HG02571 (cell line): Measurements from ENCODE around the gene DPM1.
"Not testable (repeated sequence)": the region's sequence is repeated elsewhere in the genome, so short reads cannot be mapped to it uniquely, and the experiment has no call there.

ENCODE experiments used
- ATAC-seq: cut with Tn5 transposase; IDR thresholded peaks from one replicate; pipeline ENCODE4 v1.9.1; 2021; ENCODE audit warnings: mild to moderate bottlenecking, moderate library complexity; ENCODE audit not compliant: unreplicated experiment

The DPM1 gene

DNA sequence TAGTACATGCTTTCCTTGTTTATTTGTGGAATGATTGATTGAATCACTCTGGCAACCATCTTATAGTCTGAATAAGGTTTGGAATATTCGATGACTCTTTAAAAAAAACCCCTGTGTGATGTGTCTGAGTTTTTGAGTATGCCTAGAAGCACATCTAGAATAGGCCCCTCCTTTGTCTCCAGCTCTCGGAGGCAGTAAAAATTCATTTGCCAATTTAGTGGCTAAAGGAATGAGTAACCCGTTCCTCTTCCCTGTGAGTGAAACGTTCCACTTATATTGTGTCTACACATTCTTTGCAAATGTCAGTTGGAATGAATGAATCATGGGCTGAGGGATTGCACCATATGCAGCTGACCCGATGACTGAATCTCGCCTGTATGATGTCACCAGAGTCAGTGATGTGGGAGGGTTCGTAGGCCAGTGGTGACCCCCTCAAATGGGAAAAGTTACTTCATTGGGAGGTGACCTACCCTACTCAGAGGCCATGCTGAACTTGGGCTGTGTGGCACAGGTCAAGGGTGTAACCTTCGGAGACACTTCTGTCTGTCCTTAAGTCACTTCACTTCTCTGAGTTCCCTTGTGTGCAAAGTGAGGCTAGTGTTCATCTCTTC lies 21.8 kb upstream of the DPM1 start:
- no peak for ATAC-seq

DNA sequence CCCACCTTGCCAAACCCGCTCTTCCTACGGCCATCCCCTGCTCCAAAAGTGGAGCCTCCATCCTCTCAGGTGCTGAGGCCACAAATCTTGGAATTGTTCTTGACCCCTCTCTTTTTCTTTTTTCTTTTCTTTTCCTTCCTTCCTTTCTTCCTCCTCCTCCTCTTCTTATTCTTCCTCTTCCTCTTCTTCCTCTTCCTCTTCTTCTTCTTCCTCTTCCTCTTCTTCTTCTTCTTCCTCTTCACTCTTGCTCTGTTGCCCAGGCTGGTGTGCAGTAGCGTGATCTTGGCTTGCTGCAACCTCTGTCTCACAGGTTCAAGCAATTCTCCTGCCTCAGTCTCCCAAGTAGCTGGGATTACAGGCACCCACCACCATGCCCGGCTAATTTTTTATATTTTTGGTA lies 20.2 kb upstream of the DPM1 start:
- not testable (repeated sequence) for ATAC-seq

DNA sequence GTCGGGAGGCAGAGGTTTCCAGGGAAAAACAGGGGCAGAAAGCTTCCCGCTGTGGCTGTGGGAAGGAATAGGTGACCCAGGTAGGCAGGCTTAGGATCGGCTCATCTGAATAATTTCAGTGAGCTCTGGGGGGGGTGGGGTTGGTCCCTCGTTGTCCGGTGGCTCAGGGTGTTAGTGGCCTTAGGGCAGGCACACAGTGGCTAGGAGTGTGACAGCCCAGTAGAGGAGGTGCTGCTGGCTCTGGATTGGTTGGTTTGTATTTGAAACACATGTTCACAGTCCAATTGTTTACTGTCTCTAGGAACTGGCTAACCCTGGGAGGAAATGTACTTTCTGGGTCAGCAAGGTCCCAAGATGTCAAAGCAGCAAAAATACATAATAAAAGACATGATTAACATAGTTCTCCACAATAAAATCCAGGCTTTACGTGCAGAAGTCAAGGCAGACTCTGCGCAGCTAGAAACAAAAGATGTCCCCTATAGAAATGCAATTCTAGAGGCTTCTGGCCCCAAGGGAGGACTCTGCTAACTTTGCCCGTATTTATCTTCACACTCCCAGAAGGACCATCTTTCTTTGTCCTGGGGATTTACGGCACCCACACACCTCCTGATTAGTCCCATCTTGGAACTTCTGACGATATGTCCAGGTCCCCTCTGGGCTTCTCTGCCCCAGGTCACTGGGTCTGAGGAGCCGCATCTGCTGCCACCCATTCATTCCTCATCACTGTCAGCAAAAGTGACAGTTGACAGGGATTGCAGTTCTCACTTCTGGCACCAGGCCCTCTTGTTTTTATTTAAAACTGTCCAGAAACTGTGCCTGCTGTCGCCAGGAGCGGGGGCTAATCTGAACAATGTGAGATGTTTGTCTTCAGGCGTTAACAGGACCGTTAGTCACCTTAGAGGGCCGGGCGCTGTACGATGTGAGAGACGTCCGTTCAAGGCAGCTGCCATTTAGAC lies 19.0 kb upstream of the DPM1 start:
- no peak for ATAC-seq

DNA sequence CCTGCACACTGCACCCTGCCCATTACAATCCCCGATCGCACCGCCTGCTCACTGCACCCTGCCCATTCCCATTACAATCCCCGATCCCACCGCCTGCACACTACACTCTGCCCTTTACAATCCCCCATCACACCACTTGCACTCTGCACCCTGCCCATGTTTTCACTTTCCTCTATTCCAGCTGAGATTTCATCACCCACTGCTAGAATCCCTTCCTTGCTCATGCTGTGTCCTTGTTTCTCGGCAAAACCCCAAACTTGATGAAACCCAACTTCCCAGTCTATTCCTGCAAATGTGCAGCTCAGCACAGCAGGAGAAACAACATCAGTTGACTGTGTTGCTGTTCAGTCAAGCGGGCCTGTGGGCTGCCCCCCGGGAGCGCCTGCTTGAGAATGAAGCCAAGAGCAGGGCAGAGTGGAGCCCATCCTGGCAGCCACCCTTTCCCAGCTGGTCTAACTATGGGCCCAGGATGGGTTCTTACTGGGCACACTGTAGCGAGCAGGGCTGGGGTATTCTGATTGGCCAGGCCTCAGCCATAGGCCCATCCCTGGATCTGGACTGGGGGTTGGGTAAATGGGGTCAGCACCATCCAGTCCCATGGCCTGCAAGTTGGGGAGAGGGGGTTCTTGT lies 17.5 kb upstream of the DPM1 start:
- ATAC-seq: no peak

DNA sequence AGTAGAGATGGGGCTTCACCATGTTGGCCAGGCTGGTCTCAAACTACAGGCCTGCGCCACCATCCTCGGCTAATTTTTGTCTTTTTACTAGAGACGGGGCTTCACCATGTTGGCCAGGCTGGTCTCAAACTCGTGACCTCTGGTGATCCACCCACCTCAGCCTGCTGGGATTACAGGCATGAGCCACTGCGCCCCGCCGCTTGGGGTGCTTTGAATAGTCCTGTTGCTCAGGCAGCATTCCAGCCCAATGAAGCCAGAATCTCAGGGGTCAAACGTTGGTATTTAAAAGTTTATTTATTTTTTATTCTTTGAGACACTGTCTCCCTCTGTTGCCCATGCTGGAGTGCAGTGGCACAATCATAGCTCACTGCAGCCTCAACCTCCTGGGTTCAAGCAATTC lies 11.6 kb upstream of the DPM1 start:
- no peak for ATAC-seq

DNA sequence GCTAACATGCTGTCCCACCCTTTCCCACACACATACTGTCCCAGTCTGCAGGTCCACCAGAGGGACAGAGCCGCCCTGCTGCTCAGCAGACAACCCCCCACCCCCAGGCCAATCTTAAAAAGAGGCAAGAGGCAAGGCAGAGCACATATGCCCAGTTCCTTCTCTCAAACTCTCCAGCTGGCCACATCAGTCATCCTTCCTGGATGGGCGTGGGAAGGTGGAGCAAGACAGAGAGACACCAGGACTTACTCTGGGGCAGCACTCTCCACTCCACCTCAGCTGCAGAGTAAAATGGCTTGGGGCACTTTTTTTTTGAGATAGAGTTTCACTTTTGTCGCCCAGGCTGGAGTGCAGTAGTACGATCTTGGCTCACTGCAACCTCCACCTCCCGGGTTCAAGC lies 11.1 kb upstream of the DPM1 start:
- no peak for ATAC-seq

DNA sequence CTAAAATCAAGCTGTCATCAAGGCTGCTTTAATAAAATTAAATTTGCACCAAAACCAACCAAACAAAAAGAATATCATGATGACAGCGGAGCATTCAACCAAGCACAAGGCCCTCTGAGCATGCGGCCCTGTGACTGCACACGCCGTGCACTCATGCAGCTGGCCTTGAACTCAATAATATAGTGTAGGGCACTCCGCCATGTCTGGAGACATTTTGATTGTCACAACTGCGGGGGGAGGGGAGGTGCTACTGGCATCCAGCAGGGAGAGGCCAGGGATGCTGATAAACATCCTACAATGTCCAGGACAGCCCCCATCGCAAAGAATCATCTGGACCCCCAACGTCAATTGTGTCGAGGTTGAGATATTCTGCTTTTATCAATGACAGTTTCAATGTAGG lies 10.0 kb upstream of the DPM1 start:
- no peak for ATAC-seq

DNA sequence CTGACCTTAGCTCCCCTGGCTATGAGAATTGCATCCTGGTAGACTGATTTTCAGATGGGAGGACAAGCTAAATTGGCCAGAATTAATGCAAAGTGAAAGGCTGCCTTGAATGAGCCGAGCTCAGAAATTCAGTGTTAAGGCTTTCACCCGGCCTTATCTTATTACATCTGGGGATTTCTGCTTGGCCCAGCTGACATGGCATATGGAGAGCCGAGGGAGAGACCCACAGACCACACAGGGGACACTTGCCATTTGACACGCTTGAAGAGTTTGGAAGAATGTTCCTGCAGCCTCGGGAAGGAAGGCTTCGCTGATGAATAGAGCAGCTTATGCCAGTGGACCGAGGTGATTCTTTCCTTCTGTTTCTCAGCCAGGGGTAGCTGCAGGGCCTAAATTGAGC lies 9.3 kb upstream of the DPM1 start:
- no peak for ATAC-seq

DNA sequence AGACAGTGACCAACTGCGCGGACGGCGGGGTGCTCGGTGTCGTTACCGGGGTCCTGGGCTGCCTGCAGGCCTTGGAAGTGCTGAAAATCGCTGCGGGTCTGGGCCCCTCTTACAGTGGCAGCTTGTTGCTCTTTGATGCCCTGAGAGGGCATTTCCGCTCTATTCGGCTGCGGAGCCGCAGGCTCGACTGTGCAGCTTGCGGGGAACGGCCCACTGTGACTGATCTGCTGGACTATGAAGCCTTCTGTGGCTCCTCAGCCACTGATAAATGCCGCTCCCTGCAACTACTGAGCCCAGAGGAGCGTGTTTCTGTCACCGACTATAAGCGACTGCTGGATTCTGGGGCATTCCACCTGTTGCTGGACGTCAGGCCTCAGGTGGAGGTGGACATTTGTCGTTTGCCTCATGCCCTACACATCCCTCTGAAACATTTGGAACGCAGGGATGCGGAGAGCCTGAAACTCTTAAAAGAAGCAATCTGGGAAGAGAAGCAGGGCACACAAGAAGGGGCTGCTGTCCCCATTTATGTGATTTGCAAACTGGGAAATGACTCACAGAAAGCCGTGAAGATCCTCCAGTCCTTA lies 1.3 kb upstream of the DPM1 start:
- no peak for ATAC-seq

DNA sequence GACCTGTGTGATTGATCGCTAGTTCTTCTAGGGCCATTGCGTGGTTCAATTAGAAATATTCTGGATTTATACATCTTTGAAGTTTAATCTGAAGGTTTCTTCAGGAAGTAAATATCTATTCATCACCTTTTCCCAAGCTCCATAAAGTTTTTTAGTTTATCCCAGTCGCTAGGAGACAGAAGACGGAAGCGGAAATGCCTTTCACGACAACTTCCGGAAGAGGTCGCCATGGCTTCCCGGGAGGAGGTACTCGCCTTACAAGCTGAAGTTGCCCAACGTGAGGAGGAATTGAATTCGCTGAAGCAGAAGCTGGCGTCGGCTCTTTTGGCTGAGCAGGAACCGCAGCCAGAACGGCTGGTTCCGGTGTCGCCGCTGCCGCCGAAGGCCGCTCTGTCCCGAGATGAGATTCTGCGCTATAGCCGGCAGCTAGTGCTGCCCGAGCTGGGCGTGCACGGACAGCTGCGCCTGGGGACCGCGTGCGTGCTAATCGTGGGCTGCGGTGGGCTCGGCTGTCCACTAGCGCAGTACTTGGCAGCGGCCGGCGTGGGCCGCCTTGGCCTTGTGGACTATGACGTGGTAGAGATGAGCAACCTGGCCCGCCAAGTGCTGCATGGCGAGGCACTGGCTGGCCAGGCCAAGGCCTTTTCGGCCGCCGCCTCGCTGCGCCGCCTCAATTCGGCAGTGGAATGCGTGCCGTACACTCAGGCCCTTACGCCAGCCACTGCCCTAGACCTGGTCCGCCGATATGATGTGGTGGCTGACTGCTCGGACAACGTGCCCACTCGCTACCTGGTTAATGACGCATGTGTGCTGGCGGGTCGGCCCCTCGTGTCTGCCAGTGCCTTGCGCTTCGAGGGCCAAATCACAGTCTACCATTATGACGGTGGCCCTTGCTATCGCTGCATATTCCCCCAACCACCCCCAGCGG lies 547 bp upstream of the DPM1 start, which contains the start of gene MOCS3:
Gene MOCS3 (plus strand): TSS at position 204 of the 928 bp plus-strand sequence. CDS start 25 bp downstream, at position 229.
- ATAC-seq: peak; percentile 57

DNA sequence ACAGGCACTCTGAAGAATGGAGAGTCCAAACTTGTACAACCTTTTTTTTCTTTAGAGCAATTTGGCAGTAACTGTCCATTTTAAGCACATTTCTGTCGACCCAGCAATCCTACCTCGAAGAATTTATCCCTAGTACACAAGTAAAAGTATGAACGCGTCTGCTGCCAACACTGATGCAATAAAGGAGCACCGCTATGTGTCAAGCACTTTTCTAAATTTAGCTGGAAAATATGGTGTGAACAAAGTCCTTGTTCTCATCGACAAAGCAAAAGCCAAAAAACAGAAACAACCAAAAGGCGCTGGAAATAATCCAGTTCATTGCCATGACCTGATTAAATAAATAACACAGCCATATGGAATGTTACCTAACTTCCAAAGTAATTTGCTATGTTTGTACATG lies 1.1 kb downstream of the DPM1 start:
- no peak for ATAC-seq

DNA sequence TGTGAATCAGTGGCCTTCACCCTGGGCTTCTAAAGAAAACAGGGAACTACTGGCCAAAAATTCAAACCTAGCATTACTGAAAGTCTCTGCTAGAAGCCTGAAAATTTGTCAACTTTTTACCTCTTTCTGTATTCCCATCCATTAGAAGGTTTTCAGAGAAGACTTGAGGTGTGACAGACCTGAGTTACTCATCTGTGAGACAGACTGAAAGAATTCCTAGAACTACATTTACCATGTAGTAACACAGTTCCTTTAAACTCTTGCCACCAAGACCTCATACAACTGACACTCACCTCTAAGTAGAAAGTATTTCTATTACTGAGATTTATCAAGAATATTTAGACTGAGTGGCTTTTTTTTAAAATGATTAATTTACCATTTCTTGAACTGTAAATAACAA lies 4.5 kb downstream of the DPM1 start:
- ATAC-seq: no peak

DNA sequence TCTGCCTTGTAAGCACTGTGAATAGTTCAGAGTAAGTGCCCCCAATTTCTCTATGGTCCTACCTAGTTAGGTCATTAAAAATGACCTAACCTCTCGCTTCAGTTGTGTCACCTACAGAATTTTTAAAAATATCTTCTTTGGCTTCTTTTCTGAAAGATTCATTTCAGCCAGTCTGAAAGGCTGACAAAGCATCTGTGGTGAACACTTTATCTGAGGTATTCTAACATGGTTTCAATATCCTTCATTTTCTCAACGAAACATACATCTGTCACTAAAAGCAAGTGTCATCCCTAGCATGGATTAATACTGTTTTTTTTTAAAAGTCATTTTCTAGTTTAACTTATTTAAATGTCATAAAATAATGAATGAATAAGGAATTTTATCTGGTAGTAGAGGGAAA lies 5.1 kb downstream of the DPM1 start:
- ATAC-seq: no peak

DNA sequence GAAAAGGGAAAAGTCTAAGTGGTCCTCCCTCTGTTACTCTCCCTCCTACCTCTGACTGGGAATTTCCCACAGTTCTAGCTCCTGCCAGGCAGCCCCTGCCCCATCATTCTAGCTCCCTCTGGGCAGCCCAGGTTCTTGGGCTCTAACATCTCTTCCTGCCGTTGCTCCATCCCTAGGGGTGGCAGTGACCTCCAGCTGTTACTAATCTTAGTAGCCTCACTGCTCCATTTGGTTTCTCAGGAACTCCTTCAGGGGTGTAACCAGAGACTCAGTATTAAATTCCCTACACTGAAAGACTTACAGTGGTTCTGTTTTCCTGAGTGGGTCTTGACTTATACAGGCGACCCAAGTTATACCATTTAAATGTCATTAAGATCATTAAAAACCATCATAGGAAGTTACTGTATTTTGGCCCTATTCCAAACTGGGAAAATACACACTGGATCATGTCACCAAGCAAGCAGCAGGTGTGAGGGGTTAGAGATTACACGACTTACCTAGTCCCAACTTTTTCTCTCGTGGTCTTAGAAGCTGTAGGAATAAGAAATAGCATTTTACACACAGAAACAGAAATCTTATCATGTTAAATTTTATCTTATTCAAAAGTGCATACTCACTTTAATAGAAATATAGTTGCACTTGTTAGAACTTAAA lies 10.1 kb downstream of the DPM1 start:
- ATAC-seq: no peak

DNA sequence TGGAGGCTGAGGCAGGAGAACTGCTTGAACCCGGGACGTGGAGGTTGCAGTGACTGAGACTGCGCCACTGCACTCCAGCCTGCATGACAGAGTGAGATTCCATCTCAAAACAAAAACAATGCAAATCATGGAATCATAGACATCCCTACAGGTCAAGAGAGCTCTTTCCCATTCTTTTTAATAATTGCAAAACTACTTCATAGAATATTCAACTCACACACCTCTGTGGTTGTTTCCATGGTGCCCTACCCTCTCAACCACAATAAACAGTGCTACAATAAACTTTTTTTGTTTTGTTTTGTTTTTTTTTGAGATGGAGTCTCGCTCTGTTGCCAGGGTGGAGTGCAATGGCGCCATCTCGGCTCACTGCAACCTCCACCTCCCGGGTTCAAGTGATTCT lies 15.3 kb downstream of the DPM1 start:
- no peak for ATAC-seq

DNA sequence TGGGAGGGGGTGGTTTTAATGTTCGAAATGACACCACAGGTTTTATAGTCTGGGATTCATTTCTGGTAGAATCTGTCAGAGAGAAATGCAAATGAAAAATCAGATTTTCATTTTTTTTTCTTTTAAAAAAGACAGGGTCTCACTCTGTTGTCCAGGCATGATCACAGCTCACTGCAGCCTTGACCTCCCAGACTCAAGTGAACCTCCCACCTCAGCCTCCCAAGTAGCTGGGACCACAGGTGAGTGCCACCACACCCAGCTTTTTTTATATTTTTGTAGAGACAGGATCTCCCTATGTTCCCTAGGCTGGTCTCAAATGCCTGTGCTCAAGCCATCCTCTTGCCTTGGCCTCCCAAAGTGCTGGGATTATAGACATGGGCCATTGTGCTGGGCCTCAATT lies 24.7 kb downstream of the DPM1 start:
- no peak for ATAC-seq

DNA sequence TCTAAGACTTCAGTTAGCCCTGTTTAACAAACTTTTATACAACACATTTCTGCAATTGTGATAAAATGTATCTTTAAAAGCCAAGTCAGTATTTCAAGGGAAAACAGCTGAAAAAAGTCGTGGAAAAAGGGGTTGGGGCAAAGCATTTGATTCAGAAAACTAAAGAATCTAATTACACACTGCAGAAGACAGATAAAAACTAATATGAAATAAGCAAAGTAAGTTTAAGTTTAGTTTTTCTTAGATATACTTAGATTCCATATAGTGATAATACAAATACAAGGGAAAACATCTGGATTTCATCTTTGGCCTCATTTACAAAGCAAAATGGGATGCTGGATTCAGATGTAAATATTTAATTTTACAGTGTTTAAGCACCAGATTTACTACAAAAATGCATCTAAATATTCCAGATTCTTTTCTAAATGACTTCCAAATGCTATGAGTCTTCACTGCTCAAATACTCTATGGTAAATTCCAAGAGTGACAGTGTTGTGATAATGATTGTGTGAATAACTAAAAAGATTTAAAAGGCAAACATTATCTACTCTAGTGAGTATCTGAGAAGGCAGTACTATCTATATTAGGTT lies 25.5 kb downstream of the DPM1 start:
- ATAC-seq: no peak

DNA sequence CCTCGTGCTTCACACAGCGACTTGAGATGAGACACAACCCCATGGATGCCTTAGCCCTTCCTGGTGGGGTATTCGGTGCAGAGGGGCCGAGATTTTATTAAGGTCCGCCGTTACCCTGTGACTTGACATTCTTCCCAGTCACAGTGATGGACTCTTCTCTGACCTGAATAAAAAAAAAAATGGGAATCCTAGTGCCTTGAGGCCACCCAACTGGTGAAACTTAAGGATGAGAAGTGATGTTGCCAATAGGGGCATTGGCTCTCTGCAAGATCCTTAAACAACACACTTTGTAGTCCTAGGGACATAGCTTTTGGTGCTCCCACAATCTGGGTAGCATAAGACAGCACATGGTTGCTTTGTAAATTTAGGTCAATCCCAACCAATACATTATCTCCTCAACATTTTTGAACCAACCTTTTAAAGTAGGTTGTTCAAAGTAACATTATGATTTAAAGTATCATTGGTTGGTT lies 26.3 kb downstream of the DPM1 start:
- no peak for ATAC-seq

DNA sequence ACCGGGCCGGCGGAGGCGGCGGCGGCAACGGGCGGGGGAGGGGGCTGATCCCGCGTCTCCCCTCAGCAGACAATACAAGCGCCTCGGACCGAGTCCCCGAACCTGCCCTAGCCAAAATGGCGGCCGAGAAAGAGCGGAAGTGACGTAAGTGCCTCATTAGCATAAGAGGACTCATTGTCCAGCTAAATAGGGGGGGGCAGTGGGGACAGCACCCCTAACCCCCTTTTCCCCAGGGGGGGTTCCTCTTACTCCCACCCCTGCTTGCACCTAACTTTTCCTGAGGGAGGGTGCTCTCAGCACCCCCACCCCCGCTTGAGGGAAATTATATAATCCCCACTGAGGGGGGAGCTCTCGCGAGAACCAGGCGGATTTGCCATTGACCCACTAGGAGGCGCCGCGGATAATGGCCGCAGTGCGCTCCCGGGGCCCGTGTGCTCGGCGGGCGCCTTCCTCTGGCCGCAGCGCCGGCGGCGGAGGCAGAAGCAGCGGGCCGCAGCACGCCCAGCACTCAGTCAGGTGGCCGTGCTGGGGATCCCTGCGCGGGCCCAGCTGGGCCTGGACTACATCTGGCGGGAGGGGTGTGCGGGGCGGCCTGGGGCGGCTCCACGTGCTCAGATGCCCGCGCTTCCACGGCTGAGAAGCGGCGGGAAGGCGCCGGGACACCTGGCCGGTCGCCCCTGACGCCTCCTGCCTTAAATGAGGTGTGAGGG lies 26.9 kb downstream of the DPM1 start, which contains the start of gene ADNP:
Gene ADNP (minus strand): TSS at position 132 of the 710 bp plus-strand sequence. CDS start 27,441 bp downstream, outside the sequence.
- peak; percentile 50 for ATAC-seq
